ENCODE measurements around the gene LEFTY1.

LEFTY1 gene

GRCh38 chr1:225909477-225909876, 20.5 kb upstream of the LEFTY1 start:
- TF ChIP-seq, protein P1, sequence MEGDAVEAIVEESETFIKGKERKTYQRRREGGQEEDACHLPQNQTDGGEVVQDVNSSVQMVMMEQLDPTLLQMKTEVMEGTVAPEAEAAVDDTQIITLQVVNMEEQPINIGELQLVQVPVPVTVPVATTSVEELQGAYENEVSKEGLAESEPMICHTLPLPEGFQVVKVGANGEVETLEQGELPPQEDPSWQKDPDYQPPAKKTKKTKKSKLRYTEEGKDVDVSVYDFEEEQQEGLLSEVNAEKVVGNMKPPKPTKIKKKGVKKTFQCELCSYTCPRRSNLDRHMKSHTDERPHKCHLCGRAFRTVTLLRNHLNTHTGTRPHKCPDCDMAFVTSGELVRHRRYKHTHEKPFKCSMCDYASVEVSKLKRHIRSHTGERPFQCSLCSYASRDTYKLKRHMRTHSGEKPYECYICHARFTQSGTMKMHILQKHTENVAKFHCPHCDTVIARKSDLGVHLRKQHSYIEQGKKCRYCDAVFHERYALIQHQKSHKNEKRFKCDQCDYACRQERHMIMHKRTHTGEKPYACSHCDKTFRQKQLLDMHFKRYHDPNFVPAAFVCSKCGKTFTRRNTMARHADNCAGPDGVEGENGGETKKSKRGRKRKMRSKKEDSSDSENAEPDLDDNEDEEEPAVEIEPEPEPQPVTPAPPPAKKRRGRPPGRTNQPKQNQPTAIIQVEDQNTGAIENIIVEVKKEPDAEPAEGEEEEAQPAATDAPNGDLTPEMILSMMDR (IDR thresholded peaks at IDR 0.05): no peak

GRCh38 chr1:225908773-225909172, 19.8 kb upstream of the LEFTY1 start:
- TF ChIP-seq, protein P1 (IDR thresholded peaks at IDR 0.05): no peak

- TF ChIP-seq, protein P1 (IDR thresholded peaks at IDR 0.05): no peak
These were observed 19.2 kb upstream of the LEFTY1 start for GRCh38 chr1:225908013-225908640.

DNA sequence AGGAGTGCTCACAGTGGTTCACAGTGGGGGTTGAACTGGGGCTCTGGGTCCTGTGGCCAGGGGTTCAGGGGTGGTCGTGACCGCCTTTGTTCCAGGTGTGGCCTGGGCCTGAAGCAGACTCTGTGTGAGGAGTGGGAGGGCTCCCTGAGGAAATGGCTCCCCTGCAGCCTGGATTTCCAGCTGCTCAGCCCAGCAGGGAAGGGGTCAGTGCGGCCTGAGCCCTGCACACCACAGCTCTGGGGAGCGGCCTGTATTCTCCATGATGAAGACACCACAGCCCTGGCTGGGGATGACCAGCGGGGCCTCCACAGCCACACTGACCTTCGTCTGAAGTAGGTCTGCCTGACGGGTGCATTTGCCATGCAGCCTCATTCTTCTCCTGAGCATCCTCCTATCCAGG, 18.4 kb upstream of the LEFTY1 start:
- TF ChIP-seq, protein P1 (IDR thresholded peaks at IDR 0.05): no peak

DNA sequence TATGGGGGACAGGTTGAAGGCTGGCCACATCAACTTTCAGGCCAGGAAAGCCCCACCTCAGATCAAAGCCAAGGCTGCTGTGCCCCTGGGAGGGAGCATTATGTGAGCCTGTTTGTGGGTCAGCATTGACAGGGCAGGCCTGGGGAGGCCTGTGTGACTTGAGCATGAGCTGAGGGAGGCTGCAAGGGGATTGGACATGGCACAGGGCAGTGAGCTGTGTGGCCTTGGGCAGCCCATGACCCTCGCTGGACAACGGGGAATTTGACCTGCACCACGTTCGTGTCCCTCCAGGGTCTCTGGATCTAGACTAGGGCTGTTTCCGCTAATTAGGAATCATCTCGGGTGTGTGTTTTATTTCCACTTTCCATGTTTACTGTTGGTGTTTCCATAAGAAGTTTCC, 17.5 kb upstream of the LEFTY1 start:
- TF ChIP-seq, protein P1 (IDR thresholded peaks at IDR 0.05): no peak

DNA sequence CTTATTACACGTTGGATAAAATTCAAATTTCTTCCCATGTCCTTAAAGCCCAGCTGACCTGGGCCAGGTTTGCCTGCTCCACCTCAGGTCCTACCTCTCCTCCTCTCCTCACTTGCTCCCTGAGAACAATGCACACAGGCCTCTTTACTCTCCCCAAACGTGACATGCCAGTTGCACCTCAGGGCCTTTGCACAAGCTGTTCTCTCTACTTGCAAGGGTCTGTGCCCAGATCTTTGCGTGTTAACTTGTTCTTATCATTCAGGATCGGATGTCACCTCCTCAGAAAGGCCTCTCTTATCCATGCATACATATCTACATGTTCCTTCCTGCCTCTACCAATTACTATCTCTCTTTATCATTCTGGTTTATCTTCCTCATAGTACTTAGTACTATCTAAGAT, 14.7 kb upstream of the LEFTY1 start:
- TF ChIP-seq, protein P1 (IDR thresholded peaks at IDR 0.05): no peak

- TF ChIP-seq, protein P1 (IDR thresholded peaks at IDR 0.05): no peak
These were observed 10.3 kb upstream of the LEFTY1 start for GRCh38 chr1:225899044-225899925.
